Breast epithelium (tissue), 4 donors: ENCODE measurements around the gene FCHSD2. TPM values are rescaled to one million over a fixed set of nuclear protein-coding genes. Genes with fewer than 3 reads are reported as not detected.

Experiments used
- DNase-seq, 2 donors: peaks; one replicate each; pipeline ENCODE4 v3.0.0-alpha.2; 2019; ENCODE audit warnings: low spot score in 2 of 2
- H3K27ac ChIP-seq, 2 donors: fragments of 200-600 bp; sonication (generic) in 1 of 2; one replicate each; pipeline ENCODE4 v1.5.1; 2016 to 2019; ENCODE audit warnings: mild to moderate bottlenecking in 1 of 2
- H3K27me3 ChIP-seq, 2 donors: fragments of 200-600 bp; sonication (generic) in 1 of 2; one replicate each; pipeline versions ENCODE4 v1.5.1 to v1.6.0; 2017 to 2019; ENCODE audit warnings: control low read depth in 1 of 2, mild to moderate bottlenecking in 1 of 2
- H3K36me3 ChIP-seq: fragments of 200-600 bp; one replicate; pipeline ENCODE4 v1.5.1; 2019
- H3K4me1 ChIP-seq, 2 donors: fragments of 200-600 bp; sonication (generic); one replicate each; pipeline ENCODE4 v1.5.1; 2016 to 2019; ENCODE audit warnings: control low read depth in 1 of 2
- H3K4me3 ChIP-seq, 3 donors: fragments of 200-600 bp; sonication (generic); 1 replicate in 2 of 3; 2 replicates in 1 of 3; pipeline ENCODE4 v1.5.1; 2016 to 2019; ENCODE audit warnings: mild to moderate bottlenecking in 3 of 3, moderate library complexity in 2 of 3
- H3K9me3 ChIP-seq, 2 donors: fragments of 200-600 bp; sonication (generic) in 1 of 2; one replicate each; pipeline ENCODE4 v1.5.1; 2016 to 2019; ENCODE audit warnings: control low read depth in 1 of 2
- POLR2A ChIP-seq: fragments of 450-650 bp; IDR thresholded peaks from one replicate; pipeline ENCODE4 v1.6.1; 2016; ENCODE audit warnings: antibody characterized with exemption, mild to moderate bottlenecking, moderate library complexity
- POLR2AphosphoS5 ChIP-seq, 3 donors: sonication (generic); formaldehyde crosslinking; IDR thresholded peaks; one replicate each; pipeline ENCODE4 v1.6.1; 2017; ENCODE audit warnings: antibody characterized with exemption in 3 of 3
- intact Hi-C: fragments of 100-400 bp; cut with DNase I; formaldehyde crosslinking; loops from one replicate; pipeline ENCODE4 v1.15.1; 2023; ENCODE audit warnings: low total_unique reads
- total RNA-seq, 3 donors: library from RNA; depleted of rRNA; stranded (reverse); fragments of >200 nt; gene quantifications; one replicate each; pipeline ENCODE4 v1.1.0, GENCODE V29; 2016
- TF ChIP-seq, protein P1 (sequence below), 3 donors: fragments of 450-650 bp; IDR thresholded peaks; one replicate each; pipeline ENCODE4 v1.5.1; 2016 to 2017; ENCODE audit warnings: antibody characterized with exemption in 3 of 3, mild to moderate bottlenecking in 3 of 3, moderate library complexity in 3 of 3

FCHSD2 gene
- total RNA-seq, 3 donors from 2014 or later = 15.5 to 23.4 (median 19.0) TPM

DNA sequence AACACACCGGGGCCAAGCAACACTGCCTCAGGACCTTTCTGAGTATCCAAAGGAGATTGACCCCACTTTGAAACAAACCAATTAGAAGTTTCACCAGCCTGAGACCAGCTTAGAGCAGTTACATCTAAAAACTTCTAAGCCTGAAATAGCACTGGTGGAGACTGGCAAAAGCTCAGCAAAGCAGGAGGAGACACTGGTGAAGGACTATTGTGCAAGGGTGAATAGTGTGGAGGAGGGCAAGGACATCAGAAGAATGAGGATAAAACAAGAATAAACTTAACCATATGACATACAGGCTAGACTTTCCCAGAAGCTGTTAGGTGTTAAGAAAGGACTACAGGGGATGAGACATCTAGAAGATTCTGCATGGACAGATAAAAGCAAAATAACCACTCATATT lies 152.4 kb downstream of the FCHSD2 start:
- Histone ChIP-seq H3K36me3 (no peaks in the 10 kb centered on the region), H3K4me1 (no peaks in the 10 kb centered on the region), H3K27me3 (no peaks in the 10 kb centered on the region), H3K4me3 (no peak overlapping the region), H3K27ac (no peak overlapping the region), H3K9me3 (no peaks in the 10 kb centered on the region)
- no peak for TF ChIP-seq POLR2AphosphoS5 (IDR thresholded peaks at IDR 0.05)
- TF ChIP-seq, protein P1, sequence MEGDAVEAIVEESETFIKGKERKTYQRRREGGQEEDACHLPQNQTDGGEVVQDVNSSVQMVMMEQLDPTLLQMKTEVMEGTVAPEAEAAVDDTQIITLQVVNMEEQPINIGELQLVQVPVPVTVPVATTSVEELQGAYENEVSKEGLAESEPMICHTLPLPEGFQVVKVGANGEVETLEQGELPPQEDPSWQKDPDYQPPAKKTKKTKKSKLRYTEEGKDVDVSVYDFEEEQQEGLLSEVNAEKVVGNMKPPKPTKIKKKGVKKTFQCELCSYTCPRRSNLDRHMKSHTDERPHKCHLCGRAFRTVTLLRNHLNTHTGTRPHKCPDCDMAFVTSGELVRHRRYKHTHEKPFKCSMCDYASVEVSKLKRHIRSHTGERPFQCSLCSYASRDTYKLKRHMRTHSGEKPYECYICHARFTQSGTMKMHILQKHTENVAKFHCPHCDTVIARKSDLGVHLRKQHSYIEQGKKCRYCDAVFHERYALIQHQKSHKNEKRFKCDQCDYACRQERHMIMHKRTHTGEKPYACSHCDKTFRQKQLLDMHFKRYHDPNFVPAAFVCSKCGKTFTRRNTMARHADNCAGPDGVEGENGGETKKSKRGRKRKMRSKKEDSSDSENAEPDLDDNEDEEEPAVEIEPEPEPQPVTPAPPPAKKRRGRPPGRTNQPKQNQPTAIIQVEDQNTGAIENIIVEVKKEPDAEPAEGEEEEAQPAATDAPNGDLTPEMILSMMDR (IDR thresholded peaks at IDR 0.05) = no peak
- intact Hi-C loops = no loop called here
- no peak for DNase-seq

DNA sequence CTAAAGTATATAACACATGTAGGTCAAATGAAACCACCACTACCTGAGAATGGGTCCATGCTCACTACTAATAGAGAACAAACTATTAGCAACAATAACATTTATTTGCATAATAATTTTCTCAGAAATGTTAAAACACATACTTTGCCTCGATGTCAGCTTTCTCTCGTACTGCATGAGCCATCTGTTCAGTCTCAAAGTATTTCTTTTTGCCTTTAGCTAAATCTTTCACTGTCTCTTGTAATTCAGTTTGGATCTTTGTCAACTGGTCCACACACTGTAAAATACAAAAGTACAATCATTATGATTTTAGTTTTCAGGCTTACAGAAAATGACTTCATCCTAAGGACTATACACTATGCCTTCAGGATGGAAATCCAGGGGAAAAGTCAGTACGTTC lies 153.3 kb downstream of the FCHSD2 start:
- intact Hi-C loops = no loop called here
- no peaks in the 10 kb centered on the region for H3K4me1 ChIP-seq
- H3K9me3 ChIP-seq = no peaks in the 10 kb centered on the region
- no peak for TF ChIP-seq POLR2AphosphoS5 (IDR thresholded peaks at IDR 0.05)
- TF ChIP-seq, protein P1 (IDR thresholded peaks at IDR 0.05) = no peak
- TF ChIP-seq POLR2A = no peak
- H3K27me3 ChIP-seq = no peaks in the 10 kb centered on the region
- no peak overlapping the region for H3K4me3 ChIP-seq
- no peak overlapping the region for H3K27ac ChIP-seq
- H3K36me3 ChIP-seq = no peaks in the 10 kb centered on the region
- DNase-seq = no peak

- no peaks in the 10 kb centered on the region for H3K9me3 ChIP-seq
- no peaks in the 10 kb centered on the region for H3K27me3 ChIP-seq
- no peaks in the 10 kb centered on the region for H3K36me3 ChIP-seq
- no peak overlapping the region for H3K27ac ChIP-seq
- DNase-seq = no peak
- TF ChIP-seq POLR2AphosphoS5 (IDR thresholded peaks at IDR 0.05) (no peak), POLR2A (no peak)
- TF ChIP-seq, protein P1 (IDR thresholded peaks at IDR 0.05) = no peak
- intact Hi-C loops = no loop called here
- H3K4me1 ChIP-seq = no peaks in the 10 kb centered on the region
- no peak overlapping the region for H3K4me3 ChIP-seq
Observed at GRCh38 chr11:72985645-72986044, 156.5 kb downstream of the FCHSD2 start.

DNA sequence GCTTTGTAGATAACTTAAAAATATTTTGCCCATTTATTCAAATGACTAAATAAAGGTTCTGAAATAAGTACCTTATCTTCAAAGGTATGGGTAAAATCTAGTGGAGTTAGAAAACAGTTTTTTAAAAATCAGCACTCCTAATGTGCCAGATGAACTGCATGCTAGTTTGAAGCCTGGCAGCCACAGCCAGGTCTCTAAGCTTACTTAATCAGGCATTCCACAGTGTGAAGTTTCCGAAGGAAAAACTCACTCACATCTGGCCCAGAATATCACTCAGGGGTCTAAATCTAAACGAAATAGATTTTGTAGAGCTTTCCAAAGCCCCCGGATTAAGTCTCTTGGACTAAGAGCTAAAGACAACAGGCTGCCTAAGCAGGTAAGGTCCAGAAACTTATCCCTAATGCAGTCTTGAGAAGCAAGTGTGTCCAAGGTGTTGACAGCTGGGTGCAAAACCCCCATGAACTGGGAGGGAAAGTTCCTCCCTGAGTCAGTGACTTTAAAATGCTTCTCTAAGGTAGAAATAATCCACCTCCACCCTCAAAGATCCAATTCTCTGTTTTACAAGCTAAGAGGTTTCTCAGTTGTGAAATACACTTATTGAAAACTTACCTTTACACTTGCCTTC lies 157.6 kb downstream of the FCHSD2 start:
- no peaks in the 10 kb centered on the region for H3K36me3 ChIP-seq
- no peak overlapping the region for H3K4me3 ChIP-seq
- H3K4me1 ChIP-seq = no peaks in the 10 kb centered on the region
- intact Hi-C loops = no loop called here
- no peak overlapping the region for H3K27ac ChIP-seq
- no peak for DNase-seq
- H3K9me3 ChIP-seq = no peaks in the 10 kb centered on the region
- TF ChIP-seq POLR2AphosphoS5 (IDR thresholded peaks at IDR 0.05) = no peak
- no peak for TF ChIP-seq POLR2A
- TF ChIP-seq, protein P1 (IDR thresholded peaks at IDR 0.05) = no peak
- no peaks in the 10 kb centered on the region for H3K27me3 ChIP-seq

DNA sequence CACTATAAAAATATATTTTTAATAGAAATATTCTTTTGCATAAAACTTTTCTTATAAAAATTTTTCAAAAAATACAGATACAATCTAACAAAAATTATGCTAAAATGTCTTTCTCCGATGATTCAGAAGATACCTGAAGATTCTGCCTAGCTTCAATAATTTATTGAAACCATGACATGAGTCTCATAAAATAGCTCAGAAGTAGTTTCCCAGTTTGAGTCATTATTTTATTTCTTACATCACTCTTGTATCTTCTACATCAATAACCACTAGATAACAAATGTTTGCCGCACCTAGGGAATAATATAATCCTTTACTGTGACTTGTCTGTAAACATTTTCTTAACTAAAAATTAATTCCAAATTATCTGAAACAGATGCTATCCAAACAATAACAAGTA lies 158.6 kb downstream of the FCHSD2 start:
- Histone ChIP-seq H3K36me3 (no peaks in the 10 kb centered on the region), H3K27me3 (no peaks in the 10 kb centered on the region), H3K4me1 (no peaks in the 10 kb centered on the region), H3K9me3 (no peaks in the 10 kb centered on the region), H3K4me3 (no peak overlapping the region), H3K27ac (no peak overlapping the region)
- TF ChIP-seq POLR2AphosphoS5 (IDR thresholded peaks at IDR 0.05) (no peak), POLR2A (no peak)
- TF ChIP-seq, protein P1 (IDR thresholded peaks at IDR 0.05) = no peak
- intact Hi-C loops = no loop called here
- no peak for DNase-seq
